HG03521 (cell line): ENCODE measurements around the gene HPSE.
"Not testable (repeated sequence)": the region's sequence is repeated elsewhere in the genome, so short reads cannot be mapped to it uniquely, and the experiment has no call there.

Experiments used
- ATAC-seq: cut with Tn5 transposase; IDR thresholded peaks from one replicate; pipeline ENCODE4 v1.9.1; 2021; ENCODE audit warnings: mild to moderate bottlenecking, moderate library complexity; ENCODE audit not compliant: unreplicated experiment

Gene HPSE

DNA sequence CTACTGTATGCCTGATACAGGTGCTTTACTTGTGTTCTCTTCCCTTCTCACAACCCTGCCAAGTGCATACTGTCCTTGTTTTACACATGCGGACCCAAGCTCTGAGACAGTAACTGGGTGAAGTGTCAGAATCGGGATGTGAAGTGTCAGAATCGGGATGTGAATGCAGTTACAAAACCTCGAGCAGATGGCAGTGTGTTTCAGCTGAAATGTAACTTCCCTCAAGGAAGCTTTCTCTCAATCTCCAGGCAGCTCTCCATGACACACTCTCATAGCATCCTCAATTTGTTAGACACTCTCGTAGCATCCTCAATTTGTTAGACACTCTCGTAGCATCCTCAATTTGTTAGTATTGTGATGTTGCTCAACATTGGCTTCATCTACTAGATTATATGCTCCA, 1.1 kb upstream of the HPSE start:
- no peak for ATAC-seq

DNA sequence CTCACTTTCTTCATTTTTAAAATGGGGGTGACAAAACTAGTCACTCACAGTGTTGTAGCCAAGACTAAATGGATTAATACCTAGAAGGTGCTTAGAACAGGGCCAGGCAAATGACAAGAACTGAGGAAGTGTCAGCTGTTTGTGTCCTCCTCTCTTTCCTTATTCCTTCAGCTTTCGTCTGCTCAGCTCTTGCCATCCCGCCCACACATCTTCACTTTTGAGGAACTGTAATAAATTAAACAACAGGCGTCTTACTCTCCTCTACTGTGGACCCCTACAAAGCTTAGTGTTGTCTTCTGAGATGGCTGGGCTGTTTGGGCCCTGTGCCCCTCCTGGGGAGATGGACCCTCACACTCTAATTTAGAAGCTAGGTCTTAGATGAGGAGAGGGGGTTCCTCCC, 2.7 kb downstream of the HPSE start:
- ATAC-seq, result no peak

DNA sequence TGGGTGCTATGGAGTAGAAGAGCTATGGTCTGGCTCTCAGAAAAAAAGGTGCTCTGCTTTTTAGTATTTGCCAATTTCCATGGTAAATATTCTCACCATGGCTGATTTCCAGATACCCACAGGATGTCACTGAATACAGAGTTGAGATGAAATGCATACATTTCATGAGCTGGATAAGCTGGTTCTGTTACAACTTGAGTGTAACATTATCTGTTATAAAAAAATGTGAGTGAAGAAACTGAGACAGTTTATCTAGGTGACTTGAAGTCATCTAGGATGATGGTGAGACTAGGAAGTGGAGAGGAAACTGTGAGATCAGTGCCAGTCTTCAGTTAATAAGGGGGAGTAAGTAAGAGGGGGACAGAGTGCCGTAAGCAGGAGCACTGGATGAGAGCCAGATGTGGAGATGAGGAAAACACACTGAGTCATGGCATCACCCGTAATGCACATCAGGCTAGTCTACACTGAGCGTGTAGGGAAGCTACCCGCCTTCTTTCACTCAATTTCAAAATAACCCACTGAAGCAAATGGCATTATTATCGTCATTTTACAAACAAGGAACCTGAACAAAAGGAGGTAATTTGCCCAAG, 5.0 kb downstream of the HPSE start:
- no peak for ATAC-seq

DNA sequence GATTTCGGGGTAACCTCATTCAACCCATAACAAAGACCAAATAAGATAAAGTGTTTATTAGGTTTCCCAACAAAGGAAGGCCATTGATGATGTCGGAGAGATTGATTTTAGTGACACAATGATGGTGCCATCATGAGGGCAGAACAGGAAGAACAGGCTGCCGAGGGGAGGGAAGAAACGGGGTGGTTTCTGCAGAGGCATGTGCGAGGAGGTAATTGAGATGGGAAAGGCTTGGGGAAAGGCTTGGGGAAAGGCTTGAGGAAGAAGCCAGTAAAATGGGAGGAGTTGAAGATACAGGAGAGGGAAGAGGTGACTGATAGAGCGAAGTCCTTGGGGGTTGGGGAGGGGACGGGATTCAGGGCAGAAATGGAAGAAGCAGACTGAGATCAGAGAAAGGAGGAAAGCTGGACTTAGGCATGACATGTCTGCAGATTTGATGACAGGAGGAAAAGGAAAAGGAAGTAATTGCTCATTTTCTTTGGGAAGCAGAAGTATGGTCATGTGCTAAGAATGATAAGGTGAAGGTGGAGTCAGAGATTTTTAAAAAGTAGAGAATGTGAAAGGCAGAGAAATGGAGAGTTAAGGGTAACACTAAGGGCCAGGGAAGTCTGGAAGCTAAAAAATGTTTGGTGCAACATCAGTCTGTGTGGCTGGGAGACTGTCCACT, 6.0 kb downstream of the HPSE start:
- no peak for ATAC-seq

- no peak for ATAC-seq
Observed at GRCh38 chr4:83326546-83326945, 8.1 kb downstream of the HPSE start.

GRCh38 chr4:83325306-83325705, 9.3 kb downstream of the HPSE start:
- ATAC-seq, result not testable (repeated sequence)

GRCh38 chr4:83323136-83323535, 11.5 kb downstream of the HPSE start:
- no peak for ATAC-seq

GRCh38 chr4:83320548-83320947, 14.1 kb downstream of the HPSE start:
- no peak for ATAC-seq

DNA sequence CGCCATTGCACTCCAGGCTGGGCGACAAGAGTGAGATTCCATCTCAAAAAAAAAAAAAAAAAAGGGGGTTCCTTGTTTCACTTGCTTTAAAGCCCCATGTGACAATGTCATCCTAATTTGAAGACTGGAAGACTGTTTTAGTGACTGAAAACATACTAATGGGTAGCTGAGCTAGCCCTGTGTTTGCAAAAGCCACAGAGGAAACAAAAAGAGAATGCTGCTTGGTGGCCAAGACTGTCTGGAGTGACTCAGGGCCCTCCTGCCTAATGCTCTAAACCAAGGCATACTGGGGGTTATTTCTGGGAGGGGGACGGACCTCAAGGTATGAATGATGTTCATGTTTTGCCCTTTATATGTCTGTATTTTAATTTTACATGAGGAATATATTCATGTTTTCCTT, 16.0 kb downstream of the HPSE start:
- no peak for ATAC-seq

- no peak for ATAC-seq
Observed at GRCh38 chr4:83317671-83318070, 17.0 kb downstream of the HPSE start.

GRCh38 chr4:83316459-83317165, 18.0 kb downstream of the HPSE start:
- ATAC-seq, result no peak

DNA sequence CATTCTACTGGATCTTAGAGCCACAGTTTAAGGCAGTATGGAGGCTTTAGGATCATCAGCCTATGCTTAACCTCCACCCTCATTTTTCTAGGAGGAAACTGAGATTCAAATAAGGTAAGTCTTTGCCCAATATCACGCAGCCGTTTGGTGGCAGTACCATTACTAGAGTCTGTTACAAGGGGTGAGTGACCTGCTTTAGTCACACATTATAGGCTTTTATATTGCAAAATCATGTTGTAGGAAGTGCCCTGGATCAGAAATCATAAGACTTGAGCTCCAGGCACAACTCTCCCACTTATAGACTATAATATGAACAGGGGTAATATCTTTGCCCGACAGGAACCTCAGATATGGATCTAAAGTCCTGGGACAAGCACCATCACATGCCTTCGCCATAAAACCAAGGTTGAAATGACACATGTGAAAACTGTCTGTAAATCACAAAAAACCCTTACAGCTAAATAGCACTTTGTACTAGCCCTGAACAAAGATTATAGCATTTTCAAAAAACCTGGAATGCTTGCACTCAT, 19.2 kb downstream of the HPSE start:
- no peak for ATAC-seq

- ATAC-seq, result no peak
Observed at GRCh38 chr4:83308672-83309071, 26.0 kb downstream of the HPSE start.

DNA sequence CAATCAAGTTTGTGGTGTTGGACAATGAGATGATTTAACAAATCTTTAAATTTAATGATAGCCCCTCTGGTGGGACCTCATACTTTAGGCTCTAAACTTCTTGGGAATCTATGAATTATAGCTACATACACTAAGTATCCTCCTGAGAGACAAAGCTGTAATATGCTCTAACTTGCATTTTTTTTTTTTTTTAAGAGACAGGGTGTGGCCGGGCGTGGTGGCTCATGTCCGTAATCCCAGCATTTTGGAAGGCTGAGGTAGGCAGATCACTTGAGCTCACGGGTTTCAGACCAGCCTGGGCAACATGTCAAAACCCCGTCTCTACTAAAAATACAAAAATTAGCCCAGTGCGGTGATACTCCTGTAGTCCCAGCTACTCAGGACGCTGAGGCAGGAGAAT, 26.7 kb downstream of the HPSE start:
- no peak for ATAC-seq

GRCh38 chr4:83305187-83305586, 29.5 kb downstream of the HPSE start:
- no peak for ATAC-seq

DNA sequence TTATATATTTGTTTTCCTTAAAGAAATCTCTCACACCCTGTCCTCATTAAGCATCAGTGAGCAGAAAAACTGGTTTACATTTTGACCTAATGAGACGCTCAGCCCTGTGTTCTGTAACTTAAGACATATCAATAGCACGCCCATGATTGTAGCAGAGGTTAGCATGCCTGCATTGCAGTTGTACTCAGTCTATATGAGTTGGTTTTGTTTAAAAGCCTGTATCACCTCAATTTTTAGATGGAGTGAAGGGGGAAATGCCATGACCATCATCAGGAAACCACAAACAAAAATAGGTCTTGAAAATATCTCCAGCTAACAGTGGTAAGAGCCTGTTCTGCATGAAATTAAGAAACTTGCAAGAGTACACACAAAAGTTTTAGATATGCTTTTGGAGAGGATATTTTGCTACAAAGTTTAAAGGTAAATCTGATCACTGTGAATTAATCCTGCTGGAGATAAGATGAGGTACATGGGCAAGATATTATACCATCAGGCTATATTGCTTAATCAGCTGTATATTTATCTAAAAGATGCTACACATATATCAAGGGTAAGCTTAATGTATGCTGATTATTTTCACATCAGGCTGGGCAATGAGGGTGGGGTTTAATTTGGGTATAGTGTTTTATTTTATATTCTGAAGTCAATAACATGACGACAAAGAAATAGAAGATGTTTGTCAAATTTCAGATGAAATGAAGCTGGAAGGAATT, 36.9 kb downstream of the HPSE start:
- no peak for ATAC-seq

DNA sequence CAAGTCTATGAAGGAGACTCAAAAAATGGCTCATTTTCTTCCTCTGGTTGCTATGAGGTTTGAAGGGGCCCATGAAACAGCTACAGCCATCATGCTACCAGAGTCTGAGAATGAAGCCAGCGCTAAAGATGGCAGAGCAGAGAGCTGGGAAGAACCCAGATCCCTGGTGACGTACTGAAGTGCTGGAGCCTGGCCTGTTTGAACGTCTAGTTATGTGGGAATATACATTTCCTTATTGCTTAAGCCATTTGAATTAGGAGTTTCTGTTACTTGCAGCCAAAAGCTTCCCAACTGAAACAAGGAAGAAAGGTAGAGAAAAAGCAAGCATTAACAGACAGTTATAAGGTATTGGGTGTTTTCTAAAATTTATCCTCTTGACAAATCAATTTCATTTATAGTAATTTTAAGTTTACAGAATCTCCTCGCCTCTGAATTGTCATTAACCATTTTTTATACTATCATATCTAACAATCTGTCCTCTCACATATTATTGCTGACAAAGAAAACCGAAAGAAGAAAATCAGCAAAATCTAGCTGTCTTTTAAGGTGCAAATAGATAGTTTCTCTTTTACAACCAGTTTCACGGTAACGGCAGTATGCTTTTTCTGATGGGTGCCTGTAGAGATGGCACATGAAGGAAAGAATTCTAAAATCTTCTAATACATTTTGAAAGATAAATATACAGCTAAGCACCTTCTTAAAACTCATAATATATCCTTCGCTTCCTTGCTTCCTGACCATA, 41.2 kb downstream of the HPSE start:
- ATAC-seq, result no peak

DNA sequence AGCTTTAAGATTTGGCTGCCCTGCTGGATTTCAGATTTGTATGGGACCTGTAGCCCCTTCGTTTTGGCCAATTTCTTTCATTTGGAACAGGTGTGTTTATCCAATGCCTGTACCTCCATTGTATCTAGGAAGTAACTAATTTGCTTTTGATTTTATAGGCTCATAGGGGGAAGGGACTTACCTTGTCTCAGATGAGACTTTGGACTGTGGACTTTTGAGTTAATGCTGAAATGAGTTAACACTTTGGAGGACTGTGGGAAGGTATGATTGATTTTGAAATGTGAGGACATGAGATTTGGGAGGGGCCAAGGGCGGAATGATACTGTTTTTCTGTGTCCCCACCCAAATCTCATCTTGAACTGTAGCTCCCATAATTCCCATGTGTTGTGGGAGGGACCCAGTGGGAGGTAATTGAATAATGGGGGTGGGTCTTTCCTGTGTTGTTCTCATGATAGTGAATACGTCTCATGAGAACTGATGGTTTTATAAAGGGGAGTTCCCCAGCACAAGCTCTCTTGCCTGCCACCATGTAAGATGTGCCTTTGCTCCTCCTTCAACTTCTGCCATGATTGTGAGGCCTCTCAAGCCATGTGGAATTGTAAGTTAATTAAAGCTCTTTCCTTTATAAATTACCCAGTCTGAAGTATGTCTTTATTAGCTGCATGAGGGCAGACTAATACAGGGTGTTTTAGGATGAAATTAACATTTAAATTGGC, 44.4 kb downstream of the HPSE start:
- ATAC-seq, result not testable (repeated sequence)

DNA sequence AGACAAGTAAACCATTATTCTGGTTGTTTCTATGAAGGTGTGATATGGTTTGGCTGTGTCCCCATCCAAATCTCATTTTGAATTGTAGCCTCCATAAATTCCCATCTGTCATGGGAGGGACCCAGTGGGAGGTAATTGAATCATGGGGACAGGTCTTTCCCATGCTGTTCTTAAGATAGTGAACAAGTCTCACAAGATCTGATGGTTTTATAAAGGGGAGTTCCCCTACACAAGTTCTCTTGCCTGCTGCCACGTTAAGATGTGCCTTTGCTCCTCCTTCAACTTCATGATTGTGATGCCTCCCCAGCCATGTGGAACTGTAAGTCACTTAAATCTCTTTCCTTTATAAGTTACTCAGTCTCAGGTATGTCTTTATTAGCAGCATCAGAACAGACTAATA, 46.3 kb downstream of the HPSE start:
- not testable (repeated sequence) for ATAC-seq

GRCh38 chr4:83285055-83285407, 49.6 kb downstream of the HPSE start:
- ATAC-seq, result no peak
